H1 (cell line): ENCODE measurements around the gene OXSR1. TPM values are rescaled to one million over a fixed set of nuclear protein-coding genes. Genes with fewer than 3 reads are reported as not detected.

Experiments
- CTCF ChIA-PET: fragments of 300-600 bp; sonication (Branson Sonifier 250); formaldehyde crosslinking; loops from one replicate; lab custom pipeline; 2021; ENCODE audit not compliant: partially characterized antibody; lab: Charles Lee
- POLR2A ChIA-PET: fragments of 300-600 bp; sonication (Branson Sonifier 250); formaldehyde crosslinking; loops from one replicate; lab custom pipeline; 2021; ENCODE audit warnings: inconsistent platforms; ENCODE audit not compliant: partially characterized antibody; lab: Charles Lee
- DNase-seq, 2 experiments: peaks; one replicate each; pipeline versions ENCODE4 v3.0.0 to v3.0.0-alpha.2; 2010 to 2022; ENCODE audit warnings: low spot score in 2 of 2, low read depth in 1 of 2, mixed read lengths in 1 of 2
- FAIRE-seq: peaks from 2 replicates; lab custom pipeline; 2011; peaks lifted over from hg19 to GRCh38; lab: Jason Lieb, UNC
- H2AFZ ChIP-seq: 2 replicates; pipeline ENCODE4 v1.8.1; 2012; ENCODE audit warnings: low read length, inconsistent platforms
- H2AK5ac ChIP-seq: 2 replicates; pipeline ENCODE4 v1.6.1; 2013; ENCODE audit warnings: low read depth, low read length
- H2BK120ac ChIP-seq: replicated peaks from 2 replicates; pipeline ENCODE3; 2013; ENCODE audit warnings: low read depth, low read length, inconsistent platforms
- H2BK12ac ChIP-seq: 2 replicates; pipeline ENCODE4 v1.6.1; 2013; ENCODE audit warnings: low read depth, low read length
- H2BK15ac ChIP-seq: 2 replicates; pipeline ENCODE4 v1.6.1; 2013; ENCODE audit warnings: low read length
- H2BK20ac ChIP-seq: 2 replicates; pipeline ENCODE4 v1.6.1; 2013; ENCODE audit warnings: low read length
- H2BK5ac ChIP-seq: 2 replicates; pipeline ENCODE4 v1.6.1; 2013; ENCODE audit warnings: low read depth, low read length
- H3K14ac ChIP-seq: 2 replicates; pipeline ENCODE4 v1.6.1; 2013; ENCODE audit warnings: inconsistent platforms; ENCODE audit not compliant: insufficient read length
- H3K18ac ChIP-seq: 2 replicates; pipeline ENCODE4 v1.6.1; 2013; ENCODE audit warnings: low read length; ENCODE audit errors: extremely low read depth
- H3K23ac ChIP-seq: 2 replicates; pipeline ENCODE4 v1.6.1; 2013; ENCODE audit warnings: inconsistent platforms; ENCODE audit not compliant: insufficient read length
- H3K23me2 ChIP-seq: 2 replicates; pipeline ENCODE4 v1.6.1; 2013; ENCODE audit warnings: low read depth, low read length
- H3K27ac ChIP-seq: 2 replicates; pipeline ENCODE4 v1.6.1; 2011; ENCODE audit warnings: low read depth, low read length, inconsistent platforms
- H3K27me3 ChIP-seq, 4 experiments: replicated peaks in 1 of 4; 1 replicate in 1 of 4; 2 replicates in 3 of 4; pipeline versions ENCODE4 v1.6.1 to v1.8.1; 2011 to 2013; ENCODE audit warnings: low read length in 3 of 4, mild to moderate bottlenecking in 3 of 4, inconsistent platforms in 2 of 4, mixed read lengths in 2 of 4, moderate library complexity in 1 of 4; ENCODE audit not compliant: control insufficient read depth in 3 of 4, insufficient read depth in 3 of 4; ENCODE audit errors: extremely low read depth in 1 of 4
- H3K36me3 ChIP-seq, 4 experiments: 2 replicates each; pipeline versions ENCODE4 v1.6.1 to v1.8.1; 2011 to 2013; ENCODE audit warnings: mild to moderate bottlenecking in 4 of 4, low read length in 3 of 4, moderate library complexity in 2 of 4, control low read depth in 1 of 4, inconsistent platforms in 1 of 4; ENCODE audit not compliant: insufficient read depth in 4 of 4, control insufficient read depth in 2 of 4
- H3K4ac ChIP-seq: replicated peaks from 2 replicates; pipeline ENCODE3; 2013; ENCODE audit warnings: low read length, low read depth, mixed read lengths, inconsistent platforms; ENCODE audit not compliant: insufficient read length
- H3K4me1 ChIP-seq, 4 experiments: replicated peaks in 1 of 4; 1 replicate in 1 of 4; 2 replicates in 3 of 4; pipeline versions ENCODE4 v1.6.1 to v1.8.1; 2011 to 2013; ENCODE audit warnings: low read length in 3 of 4, inconsistent platforms in 2 of 4, mixed read lengths in 1 of 4; ENCODE audit not compliant: insufficient read depth in 4 of 4, control insufficient read depth in 3 of 4
- H3K4me2 ChIP-seq, 2 experiments: 2 replicates each; pipeline versions ENCODE4 v1.6.1 to v1.8.1; 2011 to 2013; ENCODE audit warnings: low read depth in 2 of 2, low read length in 2 of 2, control low read depth in 1 of 2, inconsistent platforms in 1 of 2, mild to moderate bottlenecking in 1 of 2; ENCODE audit not compliant: insufficient read depth in 1 of 2
- H3K4me3 ChIP-seq, 4 experiments: fragments of 200-600, 300-600 bp in 1 of 4; sonication (generic), shearing (Covaris generic), sonication (Bioruptor Twin) in 1 of 4; 2 replicates each; pipeline versions ENCODE4 v1.5.1 to v1.8.1; 2011 to 2016; ENCODE audit warnings: low read length in 4 of 4, low read depth in 3 of 4, control low read depth in 2 of 4, inconsistent platforms in 2 of 4, mild to moderate bottlenecking in 2 of 4, mixed read lengths in 1 of 4, moderate library complexity in 1 of 4; ENCODE audit not compliant: insufficient read depth in 2 of 4; ENCODE audit errors: extremely low read depth in 1 of 4
- H3K56ac ChIP-seq: replicated peaks from 2 replicates; pipeline ENCODE3; 2013; ENCODE audit warnings: low read depth, mild to moderate bottlenecking, mixed read lengths, low read length, inconsistent platforms; ENCODE audit not compliant: insufficient read length
- H3K79me1 ChIP-seq: 2 replicates; pipeline ENCODE4 v1.6.1; 2013; ENCODE audit warnings: low read depth, low read length, control low read depth
- H3K79me2 ChIP-seq, 2 experiments: 2 replicates each; pipeline versions ENCODE4 v1.6.1 to v1.8.1; 2012 to 2013; ENCODE audit warnings: low read length in 2 of 2, mild to moderate bottlenecking in 2 of 2, inconsistent platforms in 1 of 2; ENCODE audit not compliant: insufficient read depth in 2 of 2, control insufficient read depth in 1 of 2
- H3K9ac ChIP-seq, 4 experiments: replicated peaks in 1 of 4; 1 replicate in 1 of 4; 2 replicates in 3 of 4; pipeline versions ENCODE4 v1.6.1 to v1.8.1; 2011 to 2013; ENCODE audit warnings: low read depth in 3 of 4, low read length in 3 of 4, control low read depth in 2 of 4, mild to moderate bottlenecking in 2 of 4, moderate library complexity in 2 of 4, inconsistent platforms in 1 of 4; ENCODE audit errors: extremely low read depth in 1 of 4
- H3K9me3 ChIP-seq, 2 experiments: 2 replicates each; pipeline versions ENCODE4 v1.6.1 to v1.8.1; 2012 to 2013; ENCODE audit warnings: mild to moderate bottlenecking in 2 of 2, moderate library complexity in 2 of 2, control low read depth in 1 of 2, inconsistent platforms in 1 of 2, low read depth in 1 of 2, low read length in 1 of 2, mixed read lengths in 1 of 2; ENCODE audit not compliant: insufficient read depth in 2 of 2
- H4K20me1 ChIP-seq, 2 experiments: replicated peaks in 1 of 2; 2 replicates each; pipeline versions ENCODE3 to v1.8.1; 2011 to 2013; ENCODE audit warnings: inconsistent platforms in 2 of 2, low read length in 2 of 2, mild to moderate bottlenecking in 1 of 2; ENCODE audit not compliant: insufficient read depth in 2 of 2, control insufficient read depth in 1 of 2
- H4K5ac ChIP-seq: 2 replicates; pipeline ENCODE4 v1.6.1; 2013; ENCODE audit warnings: low read length, low read depth, mixed read lengths, inconsistent platforms; ENCODE audit not compliant: insufficient read length
- H4K8ac ChIP-seq: 2 replicates; pipeline ENCODE4 v1.8.0; 2013; ENCODE audit warnings: mild to moderate bottlenecking, moderate library complexity, low read length, inconsistent platforms; ENCODE audit not compliant: insufficient read depth; ENCODE audit errors: extremely low read depth
- H4K91ac ChIP-seq: replicated peaks from 2 replicates; pipeline ENCODE3; 2013; ENCODE audit warnings: low read length, mixed read lengths, inconsistent platforms; ENCODE audit not compliant: insufficient read length
- BACH1 ChIP-seq: IDR thresholded peaks from 2 replicates; pipeline ENCODE4 v1.6.1; 2012; ENCODE audit warnings: low read length, improper control_type of control experiment
- CBX8 ChIP-seq: fragments of 300-800, 300-1000 bp; sonication (generic); IDR thresholded peaks from 2 replicates; pipeline ENCODE4 v1.7.1; 2016; ENCODE audit warnings: low read depth, low read length, borderline replicate concordance
- EGR1 ChIP-seq: IDR thresholded peaks from 2 replicates; pipeline ENCODE4 v1.6.1; 2011; ENCODE audit warnings: low read depth, low read length, borderline replicate concordance
- HDAC2 ChIP-seq, 2 experiments: fragments of 300-600 bp in 1 of 2; sonication (generic) in 1 of 2; IDR thresholded peaks; 2 replicates each; pipeline ENCODE4 v1.6.1; 2011 to 2012; ENCODE audit warnings: low read depth in 2 of 2, low read length in 2 of 2, mild to moderate bottlenecking in 2 of 2, moderate library complexity in 2 of 2, borderline replicate concordance in 1 of 2, inconsistent platforms in 1 of 2
- RBBP5 ChIP-seq: IDR thresholded peaks from 2 replicates; pipeline ENCODE4 v1.7.1; 2012; ENCODE audit warnings: low read depth, mild to moderate bottlenecking, inconsistent platforms, low read length, moderate library complexity, borderline replicate concordance
- RNF2 ChIP-seq: fragments of 200-900, 300-1000 bp; sonication (generic); IDR thresholded peaks from 2 replicates; pipeline ENCODE4 v1.7.1; 2016; ENCODE audit warnings: borderline replicate concordance, low read depth, mild to moderate bottlenecking, antibody characterized with exemption, low read length; ENCODE audit not compliant: poor library complexity, severe bottlenecking; ENCODE audit errors: missing control alignments
- SRF ChIP-seq: IDR thresholded peaks from 2 replicates; pipeline ENCODE4 v1.6.1; 2011; ENCODE audit warnings: mild to moderate bottlenecking, low read depth, low read length, moderate library complexity
- SUZ12 ChIP-seq: fragments of 200-600 bp; sonication (generic); IDR thresholded peaks from 2 replicates; pipeline ENCODE4 v1.6.1; 2012; ENCODE audit warnings: mild to moderate bottlenecking, inconsistent platforms, low read length, moderate library complexity, mixed read lengths
- TCF12 ChIP-seq: IDR thresholded peaks from 2 replicates; pipeline ENCODE4 v1.6.1; 2011; ENCODE audit warnings: low read depth, mild to moderate bottlenecking, low read length
- WGBS, 2 experiments: shearing (Covaris generic) in 1 of 2; methylation state at CpG; one replicate each; pipeline versions ENCODE4 v1.1.6 to v1.1.7; 2013 to 2015; ENCODE audit warnings: low lambda C conversion rate in 2 of 2, mixed read lengths in 2 of 2, inconsistent platforms in 1 of 2, low coverage in 1 of 2, missing lambda C conversion rate in 1 of 2; ENCODE audit not compliant: insufficient replicate concordance in 2 of 2, insufficient coverage in 1 of 2, insufficient read length in 1 of 2; ENCODE audit errors: extremely low coverage in 1 of 2, missing lambda C conversion rate in 1 of 2; 5-methylcytosine and 5-hydroxymethylcytosine counted together
- polyA plus RNA-seq, 7 experiments: library from polyadenylated mRNA; depleted of rRNA in 3 of 7; stranded (reverse) in 5 of 7; unstranded in 2 of 7; fragments of >200 nt in 5 of 7; fragments of 200-250 nt in 2 of 7; gene quantifications; 1 replicate in 5 of 7; 2 replicates in 1 of 7; 4 replicates in 1 of 7; pipeline versions ENCODE4 v1.2.1 to v1.2.3, GENCODE V29; 2011 to 2013; ENCODE audit warnings: missing spikeins in 2 of 7, mixed read lengths in 2 of 7
- total RNA-seq: library from RNA; stranded (reverse); fragmentation: NEBNext Ultra II Directional; extraction: Animal tissue kit (Norgen Biotek cat#: 25700); gene quantifications from 2 replicates; pipeline ENCODE4 v1.2.1, GENCODE V29; 2021

The OXSR1 gene
- total and polyA plus RNA-seq, 2 of the 8 experiments (the other 6 are each of a cell fraction or from before 2014, with no cell fraction given), result 25.1 to 47.0 TPM

DNA sequence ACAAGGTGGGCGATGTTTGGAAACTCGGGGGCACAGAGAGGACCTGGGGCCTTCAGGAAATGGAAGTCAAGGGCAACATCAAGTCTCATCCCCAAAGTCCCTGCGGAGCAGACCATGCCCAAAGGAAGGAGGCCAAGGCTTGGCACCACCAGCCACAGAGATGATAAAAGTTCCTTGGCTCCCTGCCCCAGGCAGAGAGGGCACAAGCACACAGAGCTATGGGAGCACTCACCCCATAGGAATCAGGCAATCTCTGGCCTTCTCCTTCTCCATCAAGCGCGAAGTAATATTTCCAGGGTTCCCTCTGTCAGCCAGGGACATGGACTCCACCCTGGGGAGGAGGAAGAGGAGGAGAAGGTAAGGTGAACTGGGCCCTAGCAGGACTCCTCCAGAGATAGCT, 36.3 kb upstream of the OXSR1 start:
- DNase-seq, result no peak
- 88% methylated on average over 5 of the region's 5 CpGs; no CpG with 5 or more reads in 1 of the 2 experiments for WGBS, 2 experiments
- Histone ChIP-seq H3K4me1 (0 out of 7 replicates have a peak, but pooled peaks cover 0 to 3% (median under 1%) of the 10 kb centered on the region in 4 experiments), H3K79me2 (no peaks in the 10 kb centered on the region), H3K9ac (no peak overlapping the region), H2BK12ac (no peak overlapping the region), H2AFZ (no peak overlapping the region), H3K4me2 (no peak overlapping the region), H2AK5ac (no peak overlapping the region), H4K91ac (no peak overlapping the region), H2BK5ac (no peak overlapping the region), H3K18ac (no peak overlapping the region), H3K4me3 (no peak overlapping the region), H2BK15ac (no peak overlapping the region), H3K4ac (no peak overlapping the region), H3K27ac (no peak overlapping the region), H3K36me3 (peaks cover 31 to 56% (median 50%) of the 10 kb centered on the region in 4 experiments), H3K14ac (no peak overlapping the region), H3K23me2 (no peaks in the 10 kb centered on the region), H4K5ac (no peak overlapping the region), H2BK20ac (no peak overlapping the region), H4K8ac (no peak overlapping the region; the same call in 1 of the 2 replicates), H3K9me3 (no peaks in the 10 kb centered on the region), H3K27me3 (no peaks in the 10 kb centered on the region), H2BK120ac (no peak overlapping the region), H4K20me1 (peaks cover 10 to 23% of the 10 kb centered on the region in 2 experiments), H3K56ac (no peak overlapping the region), H3K79me1 (no peaks in the 10 kb centered on the region), H3K23ac (no peak overlapping the region)
- POLR2A ChIA-PET, result no interaction called here
- CTCF ChIA-PET, result interaction anchor here (0.6 to 9.6 kb wide), 4 partner anchors 10 to 85 kb away, joined by 3 to 105 read pairs (median 6); no protein-coding TSS in a partner anchor
- FAIRE-seq, result no peak
- TF ChIP-seq RNF2, result no peak
- TF ChIP-seq SUZ12, result no peak
- no peak for TF ChIP-seq HDAC2 (IDR thresholded peaks at IDR 0.05; ENCODE audit: borderline replicate concordance in 1 of 2, low read depth in 2 of 2, low read length in 2 of 2)
- TF ChIP-seq RBBP5, result no peak
- no peak for TF ChIP-seq BACH1
- no peak for TF ChIP-seq SRF
- TF ChIP-seq CBX8, result no peak
- TF ChIP-seq EGR1, result no peak
- no peak for TF ChIP-seq TCF12
